ENCODE measurements around the gene CDH4.

GRCh38 chr20:61314326-61315010, 62.4 kb downstream of the CDH4 start:
- TF ChIP-seq CTCF (IDR thresholded peaks at IDR 0.05) (no peak), EZH2 (IDR thresholded peaks at IDR 0.05; ENCODE audit: borderline replicate concordance, insufficient read depth, low read depth, low read length, poor library complexity, severe bottlenecking) (no peak)

All from B cell (primary cell).